GM19395 (cell line): ENCODE measurements around the gene PSD2.

Experiments used
- ATAC-seq: cut with Tn5 transposase; IDR thresholded peaks from one replicate; pipeline ENCODE4 v1.9.1; 2021; ENCODE audit warnings: mild to moderate bottlenecking, moderate library complexity; ENCODE audit not compliant: unreplicated experiment

The PSD2 gene

GRCh38 chr5:139835656-139836055, 40.0 kb downstream of the PSD2 start:
- ATAC-seq: no peak

GRCh38 chr5:139836469-139837208, 41.0 kb downstream of the PSD2 start:
- ATAC-seq: no peak

DNA sequence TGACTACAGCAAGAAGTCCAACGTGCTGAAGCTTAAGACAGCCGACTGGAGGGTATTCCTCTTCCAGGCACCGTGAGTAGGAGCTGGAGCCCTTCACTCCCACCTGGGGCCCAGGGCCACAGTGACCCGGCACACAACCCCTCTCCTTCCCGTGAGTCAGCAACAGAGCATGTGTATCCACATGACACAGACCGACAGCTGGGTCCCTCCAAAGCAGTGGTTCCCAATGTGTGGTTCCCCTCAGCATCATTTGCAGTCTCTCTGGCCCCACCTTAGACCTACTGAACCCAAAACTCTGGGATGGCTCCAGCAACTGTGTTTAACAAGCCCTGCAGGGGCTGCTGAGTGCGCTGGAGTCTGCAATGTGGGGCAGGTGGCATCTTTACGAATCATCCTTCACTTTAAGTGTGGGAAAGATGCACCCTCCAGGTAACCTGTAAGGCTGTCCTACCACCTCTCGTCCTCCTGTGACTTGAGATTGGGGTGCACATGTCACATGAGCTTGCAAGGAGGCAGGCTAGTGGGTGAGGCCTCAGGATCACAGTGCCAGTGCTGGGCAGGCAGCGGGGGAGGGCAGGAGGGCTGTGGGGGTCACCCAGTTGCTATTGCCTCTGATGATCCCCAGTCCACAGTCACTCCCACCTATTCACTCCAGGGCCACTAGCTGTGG, 42.2 kb downstream of the PSD2 start:
- ATAC-seq: no peak

GRCh38 chr5:139838381-139839197, 43.0 kb downstream of the PSD2 start:
- ATAC-seq: no peak

DNA sequence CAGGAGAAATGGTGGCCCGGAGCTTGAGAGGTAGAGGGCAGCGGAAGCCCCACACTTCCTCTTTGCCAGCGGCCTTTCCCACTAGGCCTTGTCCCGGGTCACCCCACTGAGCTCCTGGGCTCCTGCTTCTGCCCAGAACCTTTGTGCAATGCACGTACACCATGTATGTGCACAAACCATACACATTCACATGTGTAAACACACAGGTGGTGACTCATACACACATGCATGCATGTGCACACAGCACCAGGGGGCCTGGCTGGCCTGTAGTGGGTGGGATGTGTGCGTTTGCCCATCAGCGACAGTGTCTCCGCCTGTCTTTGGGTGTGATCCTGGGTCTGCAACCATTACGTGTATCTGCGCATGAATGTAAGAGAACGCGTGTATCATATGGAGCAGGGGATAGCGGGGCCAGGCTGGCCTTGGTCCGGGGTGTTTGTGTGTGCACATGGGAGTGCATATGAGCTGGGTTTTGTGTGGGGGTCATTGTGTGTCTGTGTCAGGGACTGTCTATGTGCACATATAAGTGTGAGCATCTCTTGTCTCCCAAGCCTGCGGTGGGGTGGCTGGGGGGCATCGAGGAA, 43.7 kb downstream of the PSD2 start:
- no peak for ATAC-seq

DNA sequence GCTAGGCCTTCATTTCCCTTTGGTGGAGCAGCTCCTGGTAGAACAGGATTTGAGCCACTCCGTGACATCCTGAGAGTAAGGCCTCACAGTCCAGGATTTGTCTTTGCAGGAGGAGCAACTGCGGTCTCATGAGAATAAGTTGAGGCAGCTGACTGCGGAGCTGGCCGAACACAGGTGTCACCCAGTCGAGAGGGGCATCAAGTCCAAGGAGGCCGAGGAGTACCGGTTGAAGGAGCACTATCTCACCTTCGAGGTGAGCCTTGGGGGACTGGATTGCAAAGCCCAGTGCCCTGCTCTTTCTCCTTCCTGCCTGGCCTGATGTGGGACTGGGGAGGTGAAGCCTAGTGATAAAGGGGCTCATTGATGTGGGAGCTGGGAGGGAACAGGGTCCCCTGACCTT, 44.3 kb downstream of the PSD2 start:
- ATAC-seq: no peak

- no peak for ATAC-seq
Observed at GRCh38 chr5:139841549-139841948, 45.9 kb downstream of the PSD2 start.

GRCh38 chr5:139842321-139842720, 46.7 kb downstream of the PSD2 start:
- ATAC-seq: no peak

DNA sequence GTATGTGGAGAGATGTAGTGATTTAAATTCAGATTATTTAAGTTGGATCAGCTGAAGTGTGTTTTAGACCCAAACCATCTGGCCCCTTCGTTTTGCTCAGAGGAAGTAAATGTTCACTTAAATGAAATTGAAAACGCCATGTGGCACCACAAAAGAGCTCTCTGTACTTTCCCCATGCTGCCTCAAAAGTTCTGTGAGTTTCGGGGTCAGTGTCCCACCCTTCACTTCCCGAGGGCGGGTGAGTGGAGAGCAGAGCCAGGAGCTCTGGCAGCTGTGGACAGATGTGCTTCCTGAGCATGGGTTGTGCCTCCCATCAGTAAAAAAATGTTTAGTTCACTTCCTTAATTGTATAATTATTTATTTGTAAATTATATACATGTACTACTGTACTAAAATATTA, 48.4 kb downstream of the PSD2 start:
- ATAC-seq: no peak

DNA sequence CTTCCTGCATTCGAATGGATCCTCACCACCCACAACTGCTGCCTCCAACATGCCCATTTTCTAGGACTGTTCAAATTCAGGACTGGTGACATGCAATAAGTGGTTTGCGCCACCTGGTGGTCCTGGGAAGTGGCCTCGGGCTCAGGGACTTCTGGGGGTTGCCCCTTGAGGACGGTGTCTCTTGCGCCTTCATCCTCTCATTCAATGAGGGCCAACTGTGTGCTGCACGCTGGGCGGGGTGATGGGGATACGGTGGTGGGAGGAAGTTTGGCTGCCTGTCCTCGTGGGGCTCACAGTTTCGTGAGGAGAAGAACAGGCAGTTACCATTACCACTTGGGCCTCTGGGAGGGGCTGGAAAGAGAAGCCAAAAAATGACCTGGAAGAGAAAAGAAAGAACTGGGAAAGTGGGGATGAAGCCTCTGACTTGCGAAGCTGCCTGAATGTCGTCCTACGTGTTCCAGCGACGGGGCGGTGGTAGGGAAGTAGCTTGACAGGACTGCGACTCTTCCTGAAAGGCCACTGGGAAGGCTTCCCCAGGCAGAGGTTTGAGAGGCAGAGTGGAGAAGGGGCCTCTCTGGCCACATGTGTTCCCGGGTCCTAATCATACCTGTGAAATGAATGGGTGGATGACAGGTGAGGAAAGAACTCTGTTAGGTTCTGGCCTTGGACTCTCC, 49.0 kb downstream of the PSD2 start:
- ATAC-seq: peak; percentile 61

GRCh38 chr5:139845846-139846681, 50.5 kb downstream of the PSD2 start:
- ATAC-seq: no peak

GRCh38 chr5:139847091-139847490, 51.5 kb downstream of the PSD2 start:
- no peak for ATAC-seq

DNA sequence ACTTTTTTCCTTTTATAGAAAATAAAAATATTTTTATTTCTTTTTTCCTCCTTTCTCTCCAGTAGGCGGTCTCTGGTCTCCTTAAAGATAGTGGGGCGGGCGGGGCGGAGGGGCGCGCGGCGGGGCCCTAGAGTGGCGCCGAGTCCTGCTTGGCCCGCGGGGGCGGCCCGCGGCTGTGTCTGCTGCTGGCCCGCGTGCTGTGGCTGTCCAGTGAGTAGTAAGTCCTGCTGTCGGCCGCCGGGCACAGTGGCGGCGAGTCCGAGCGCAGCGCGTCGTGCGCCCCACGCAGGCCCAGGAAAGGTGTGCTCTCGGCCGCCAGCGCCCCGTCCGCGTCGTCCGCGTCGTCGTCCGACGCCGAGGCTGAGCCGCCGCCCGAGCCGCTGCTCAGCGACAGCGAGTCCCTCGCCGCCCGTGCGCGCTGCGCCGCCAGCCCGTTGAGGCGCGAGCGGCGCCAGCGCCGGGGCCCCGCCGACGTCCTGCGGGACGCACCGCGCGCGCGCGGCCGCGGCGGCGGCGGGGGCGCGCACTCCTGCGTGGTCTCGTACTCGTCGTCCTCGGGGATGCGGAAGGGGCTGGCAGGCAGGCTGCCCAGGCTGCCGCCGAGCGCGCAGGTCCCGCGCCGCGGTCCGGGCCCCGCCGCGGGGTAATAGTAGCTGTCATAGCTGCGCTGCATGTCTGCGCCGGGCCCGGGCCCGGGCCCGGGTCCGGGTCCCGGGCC, 52.3 kb downstream of the PSD2 start:
- ATAC-seq: peak; percentile 60

- peak; percentile 8 for ATAC-seq
Observed at GRCh38 chr5:139848508-139849100, 53.0 kb downstream of the PSD2 start.

DNA sequence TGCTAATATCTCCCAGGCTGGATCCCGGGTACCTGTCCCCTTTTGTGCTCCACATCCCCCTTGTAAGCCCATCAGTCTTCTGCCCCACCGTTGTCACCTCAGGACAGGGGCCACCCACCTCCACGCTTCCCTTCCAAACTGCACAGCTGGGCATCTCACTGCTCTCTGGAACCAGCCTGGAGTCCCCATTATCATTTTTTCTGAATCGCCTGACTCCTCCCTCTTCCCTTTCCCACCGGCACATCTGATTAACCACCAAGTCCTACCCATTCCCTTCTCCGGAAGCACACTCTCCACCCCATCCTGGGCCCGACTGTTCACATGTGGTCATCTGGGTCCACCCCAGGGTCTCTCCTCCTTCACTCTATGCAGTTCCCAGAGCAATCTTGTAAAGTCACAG, 53.9 kb downstream of the PSD2 start:
- ATAC-seq: no peak

GRCh38 chr5:139849942-139850341, 54.3 kb downstream of the PSD2 start:
- no peak for ATAC-seq

- no peak for ATAC-seq
Observed at GRCh38 chr5:139850423-139851016, 54.9 kb downstream of the PSD2 start.

- ATAC-seq: no peak
Observed at GRCh38 chr5:139851558-139851957, 56.0 kb downstream of the PSD2 start.

- no peak for ATAC-seq
Observed at GRCh38 chr5:139852696-139853095, 57.1 kb downstream of the PSD2 start.
